Urinary bladder (tissue), 4 donors: ENCODE measurements around the gene PDIA6. TPM values are rescaled to one million over a fixed set of nuclear protein-coding genes. Genes with fewer than 3 reads are reported as not detected.

ENCODE experiments used
- DNase-seq: peaks from one replicate; pipeline ENCODE4 v3.0.0-alpha.2; 2015; ENCODE audit errors: extremely low spot score
- H3K27ac ChIP-seq: one replicate; pipeline ENCODE4 v1.5.1; 2013; ENCODE audit warnings: low read depth, mild to moderate bottlenecking, moderate library complexity
- H3K36me3 ChIP-seq: one replicate; pipeline ENCODE4 v1.6.1; 2013; ENCODE audit warnings: mild to moderate bottlenecking, moderate library complexity; ENCODE audit not compliant: insufficient read depth
- H3K4me1 ChIP-seq: one replicate; pipeline ENCODE4 v1.6.1; 2013; ENCODE audit warnings: mild to moderate bottlenecking, moderate library complexity; ENCODE audit not compliant: insufficient read depth
- H3K4me3 ChIP-seq: one replicate; pipeline ENCODE4 v1.5.1; 2013; ENCODE audit warnings: low read depth, low read length
- WGBS: extraction: QIAGEN DNeasy Blood & Tissue Kit; methylation state at CpG from one replicate; pipeline ENCODE4 v1.1.7; 2013; 5-methylcytosine and 5-hydroxymethylcytosine counted together
- polyA plus RNA-seq: library from polyadenylated mRNA; stranded (reverse); fragments of 200-250 nt; gene quantifications from one replicate; pipeline ENCODE4 v1.2.3, GENCODE V29; 2013
- total RNA-seq: library from RNA; depleted of rRNA; stranded (reverse); fragments of >200 nt; gene quantifications from one replicate; pipeline ENCODE4 v1.2.3, GENCODE V29; 2014
- donor health status: healthy with polysubstance abuse.
- donor health status: healthy.

The PDIA6 gene
- total and polyA plus RNA-seq, 2 donors: 139 to 166 TPM

- no peak overlapping the region for H3K4me3 ChIP-seq
- DNase-seq: no peak
- no peaks in the 10 kb centered on the region for H3K36me3 ChIP-seq
- 73% methylated on average over 3 of the region's 3 CpGs for WGBS
- no peak overlapping the region for H3K27ac ChIP-seq
- no peaks in the 10 kb centered on the region for H3K4me1 ChIP-seq
These were observed 29.1 kb upstream of the PDIA6 start for GRCh38 chr2:10841547-10842219.

- no peak overlapping the region for H3K27ac ChIP-seq
- no peak overlapping the region for H3K4me3 ChIP-seq
- 29% methylated on average over 8 of the region's 8 CpGs for WGBS
- H3K36me3 ChIP-seq: no peaks in the 10 kb centered on the region
- no peak for DNase-seq
- no peaks in the 10 kb centered on the region for H3K4me1 ChIP-seq
These were observed 27.2 kb upstream of the PDIA6 start for GRCh38 chr2:10839813-10840212.

- DNase-seq: no peak
- no peaks in the 10 kb centered on the region for H3K36me3 ChIP-seq
- WGBS: 49% methylated on average over 3 of the region's 3 CpGs
These were observed 26.1 kb upstream of the PDIA6 start for GRCh38 chr2:10838734-10839133.

GRCh38 chr2:10837298-10838266 is 25.0 kb upstream of the PDIA6 start:
- H3K4me3 ChIP-seq: no peak overlapping the region
- no peaks in the 10 kb centered on the region for H3K4me1 ChIP-seq
- H3K27ac ChIP-seq: no peak overlapping the region
- DNase-seq: no peak
- WGBS: 77% methylated on average over 17 of the region's 17 CpGs
- no peaks in the 10 kb centered on the region for H3K36me3 ChIP-seq

More at GRCh38 chr2:10838734-10839133, 26.1 kb upstream of the PDIA6 start:
- Histone ChIP-seq H3K4me1 (no peaks in the 10 kb centered on the region), H3K27ac (no peak overlapping the region), H3K4me3 (no peak overlapping the region)

GRCh38 chr2:10835052-10835970 is 22.7 kb upstream of the PDIA6 start:
- 47% methylated on average over 48 of the region's 48 CpGs for WGBS
- no peak overlapping the region for H3K4me3 ChIP-seq

GRCh38 chr2:10834068-10834655 is 21.6 kb upstream of the PDIA6 start:
- Histone ChIP-seq H3K4me1 (no peaks in the 10 kb centered on the region), H3K36me3 (no peaks in the 10 kb centered on the region), H3K27ac (no peak overlapping the region), H3K4me3 (no peak overlapping the region)
- DNase-seq: no peak
- 83% methylated on average over 8 of the region's 8 CpGs for WGBS

More at GRCh38 chr2:10835052-10835970, 22.7 kb upstream of the PDIA6 start:
- Histone ChIP-seq H3K27ac (no peak overlapping the region), H3K4me1 (no peaks in the 10 kb centered on the region), H3K36me3 (no peaks in the 10 kb centered on the region)
- no peak for DNase-seq

GRCh38 chr2:10833021-10833420 is 20.4 kb upstream of the PDIA6 start:
- H3K4me1 ChIP-seq: no peaks in the 10 kb centered on the region
- no peak overlapping the region for H3K27ac ChIP-seq
- 80% methylated on average over 10 of the region's 10 CpGs for WGBS
- no peak for DNase-seq
- no peaks in the 10 kb centered on the region for H3K36me3 ChIP-seq
- no peak overlapping the region for H3K4me3 ChIP-seq

- Histone ChIP-seq H3K4me1 (no peaks in the 10 kb centered on the region), H3K36me3 (no peaks in the 10 kb centered on the region), H3K4me3 (no peak overlapping the region), H3K27ac (no peak overlapping the region)
- 17% methylated on average over 30 of the region's 30 CpGs for WGBS
- peak; percentile 46 for DNase-seq
These were observed 19.8 kb upstream of the PDIA6 start for GRCh38 chr2:10832203-10832936.

- Histone ChIP-seq H3K27ac (no peak overlapping the region), H3K36me3 (no peaks in the 10 kb centered on the region), H3K4me3 (no peak overlapping the region), H3K4me1 (no peaks in the 10 kb centered on the region)
- WGBS: 60% methylated on average over 16 of the region's 16 CpGs
- DNase-seq: no peak
These were observed 18.9 kb upstream of the PDIA6 start for GRCh38 chr2:10831400-10831985.

GRCh38 chr2:10830641-10831399 is 18.2 kb upstream of the PDIA6 start:
- 77% methylated on average over 30 of the region's 30 CpGs for WGBS
- H3K4me1 ChIP-seq: no peaks in the 10 kb centered on the region
- no peak overlapping the region for H3K27ac ChIP-seq
- no peak for DNase-seq
- H3K4me3 ChIP-seq: no peak overlapping the region
- H3K36me3 ChIP-seq: no peaks in the 10 kb centered on the region

- no peaks in the 10 kb centered on the region for H3K4me1 ChIP-seq
- H3K27ac ChIP-seq: no peak overlapping the region
- H3K36me3 ChIP-seq: no peaks in the 10 kb centered on the region
- WGBS: 80% methylated on average over 8 of the region's 8 CpGs
- no peak for DNase-seq
- no peak overlapping the region for H3K4me3 ChIP-seq
These were observed 17.6 kb upstream of the PDIA6 start for GRCh38 chr2:10830203-10830602.

GRCh38 chr2:10829299-10829698 is 16.7 kb upstream of the PDIA6 start:
- Histone ChIP-seq H3K4me3 (no peak overlapping the region), H3K27ac (no peak overlapping the region), H3K4me1 (no peaks in the 10 kb centered on the region), H3K36me3 (no peaks in the 10 kb centered on the region)
- WGBS: 79% methylated on average over 3 of the region's 3 CpGs
- no peak for DNase-seq
